HG02884 (cell line): ENCODE measurements around the gene LRRC74A.

Source experiments
- ATAC-seq: cut with Tn5 transposase; IDR thresholded peaks from one replicate; pipeline ENCODE4 v1.9.1; 2021; ENCODE audit warnings: mild to moderate bottlenecking, moderate library complexity; ENCODE audit not compliant: unreplicated experiment

LRRC74A gene

DNA sequence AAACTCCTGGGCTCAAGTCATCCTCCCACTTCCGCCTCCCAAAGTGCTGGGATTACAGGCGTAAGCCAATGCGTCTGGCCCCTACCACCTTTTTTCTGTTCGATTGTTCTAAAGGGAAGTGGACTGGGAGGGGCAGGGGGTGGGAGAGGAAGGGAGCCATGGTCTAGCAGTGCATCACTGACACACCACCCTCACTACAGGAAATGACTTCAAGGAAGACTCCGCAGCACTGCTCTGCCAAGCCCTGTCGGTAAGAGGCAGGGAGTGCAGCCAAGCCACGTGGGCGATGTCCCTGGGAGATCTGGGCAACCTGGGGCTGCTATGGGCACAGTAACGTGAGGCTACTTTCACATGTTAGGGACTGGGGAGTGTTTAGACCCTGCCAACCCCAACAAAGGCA lies 18.0 kb downstream of the LRRC74A start:
- ATAC-seq: no peak

DNA sequence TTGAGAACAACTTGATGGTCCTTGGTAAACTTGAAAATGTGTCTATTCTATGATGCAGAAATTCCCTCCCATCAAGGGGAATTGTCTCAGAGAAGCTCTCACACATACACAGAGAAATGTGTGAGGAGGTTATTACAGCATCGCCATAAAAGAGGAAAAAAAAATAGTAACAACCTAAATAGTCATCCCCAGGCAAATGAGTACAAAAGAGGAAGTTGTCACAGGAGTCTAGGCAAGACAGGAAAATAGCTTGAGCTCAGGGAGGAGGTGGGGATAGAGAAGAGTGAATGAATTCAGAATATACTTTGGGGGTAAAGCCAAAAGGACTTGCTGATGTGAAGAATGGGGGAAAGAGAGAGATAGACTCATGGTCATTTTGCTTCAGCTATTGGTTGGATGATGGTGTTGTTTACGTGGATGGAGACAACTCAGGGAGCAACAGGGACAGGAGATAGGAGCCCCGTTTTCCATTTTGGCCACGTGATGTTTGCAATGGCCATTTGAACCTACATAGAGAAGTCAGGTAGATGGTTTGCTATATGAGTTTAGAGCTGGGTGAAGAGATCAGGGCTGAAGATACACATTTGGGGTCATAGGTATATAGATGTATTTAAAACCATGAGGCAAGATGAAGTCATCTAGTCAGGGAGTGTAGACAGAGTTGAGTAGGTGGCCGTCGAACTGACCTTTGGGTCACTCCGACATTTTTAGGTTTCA lies 20.3 kb downstream of the LRRC74A start:
- no peak for ATAC-seq

- ATAC-seq: no peak
Observed at GRCh38 chr14:76848879-76849278, 22.7 kb downstream of the LRRC74A start.

DNA sequence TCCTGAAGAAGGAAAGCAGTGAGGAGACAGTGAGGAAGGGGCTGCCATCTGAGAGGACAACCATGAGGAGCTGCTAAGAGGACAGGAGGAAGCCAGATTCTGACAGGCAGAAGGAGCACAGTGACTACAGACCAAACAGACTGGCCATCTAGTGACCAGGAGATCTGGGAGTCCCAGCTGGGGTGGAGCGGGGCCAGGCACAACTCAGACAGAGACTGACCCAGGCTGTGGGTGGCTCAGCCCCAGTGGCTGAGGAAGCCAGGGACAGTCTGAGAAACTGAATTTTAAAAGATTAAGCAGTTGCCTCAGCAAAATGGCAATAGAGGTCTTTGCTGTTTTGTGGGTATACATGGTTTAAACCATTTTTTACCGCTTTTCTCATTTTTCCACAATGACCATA lies 28.9 kb downstream of the LRRC74A start:
- ATAC-seq: no peak

- ATAC-seq: no peak
Observed at GRCh38 chr14:76856769-76857168, 30.6 kb downstream of the LRRC74A start.

DNA sequence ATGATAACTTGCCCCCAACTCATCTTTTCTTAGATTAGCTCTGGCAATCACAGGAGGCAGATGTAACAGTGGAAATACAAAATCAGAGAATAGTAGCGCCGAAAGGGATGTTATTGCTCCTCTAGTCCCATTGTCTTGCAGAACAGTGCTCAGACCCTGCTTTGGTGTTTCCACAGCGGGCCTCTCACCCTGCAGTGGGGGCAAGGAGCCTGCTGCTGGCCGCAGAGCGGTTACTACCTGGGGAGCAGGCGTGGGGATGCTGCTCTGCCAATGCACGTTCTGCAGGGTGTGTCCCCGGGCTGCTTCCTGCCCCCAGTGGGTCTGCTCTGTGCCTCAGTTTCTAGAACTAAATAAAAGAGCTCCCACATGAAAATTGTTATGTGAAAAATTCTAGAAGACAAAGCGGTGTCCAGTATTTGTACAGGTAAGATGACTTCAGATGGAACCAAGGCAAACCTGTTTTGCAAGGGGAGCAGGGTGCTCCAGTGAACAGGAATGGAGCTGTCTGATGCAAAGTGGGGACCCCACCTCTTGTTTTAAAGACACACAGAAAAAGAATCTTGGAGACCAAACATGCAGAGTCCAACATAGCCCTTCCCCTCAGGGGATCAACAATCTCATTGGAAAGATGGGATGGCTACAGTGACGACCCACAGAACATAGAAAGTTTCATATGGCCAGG lies 35.5 kb downstream of the LRRC74A start:
- ATAC-seq: no peak

GRCh38 chr14:76862546-76863282 lies 36.5 kb downstream of the LRRC74A start:
- no peak for ATAC-seq

GRCh38 chr14:76863724-76864407 lies 37.7 kb downstream of the LRRC74A start:
- ATAC-seq: no peak

DNA sequence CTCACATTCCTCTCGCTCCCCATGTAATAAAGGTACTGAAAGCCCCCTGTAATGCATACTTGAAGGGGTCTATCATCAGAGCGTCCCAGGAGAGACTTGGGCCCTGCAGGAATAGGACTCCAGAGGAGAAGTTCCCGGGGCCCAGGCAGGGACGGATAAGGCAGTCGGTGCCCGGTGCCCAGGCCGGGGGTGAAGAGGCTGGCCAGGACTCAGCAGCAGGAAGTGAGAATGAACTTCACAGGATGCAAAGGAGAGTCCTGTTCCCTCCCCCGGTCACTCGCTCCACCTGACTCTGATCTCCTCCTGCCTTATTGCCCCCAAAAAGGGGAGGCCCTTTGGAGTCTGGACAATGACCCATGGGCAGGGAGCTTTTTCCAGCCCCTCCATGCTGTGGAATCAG lies 40.2 kb downstream of the LRRC74A start:
- ATAC-seq: no peak

DNA sequence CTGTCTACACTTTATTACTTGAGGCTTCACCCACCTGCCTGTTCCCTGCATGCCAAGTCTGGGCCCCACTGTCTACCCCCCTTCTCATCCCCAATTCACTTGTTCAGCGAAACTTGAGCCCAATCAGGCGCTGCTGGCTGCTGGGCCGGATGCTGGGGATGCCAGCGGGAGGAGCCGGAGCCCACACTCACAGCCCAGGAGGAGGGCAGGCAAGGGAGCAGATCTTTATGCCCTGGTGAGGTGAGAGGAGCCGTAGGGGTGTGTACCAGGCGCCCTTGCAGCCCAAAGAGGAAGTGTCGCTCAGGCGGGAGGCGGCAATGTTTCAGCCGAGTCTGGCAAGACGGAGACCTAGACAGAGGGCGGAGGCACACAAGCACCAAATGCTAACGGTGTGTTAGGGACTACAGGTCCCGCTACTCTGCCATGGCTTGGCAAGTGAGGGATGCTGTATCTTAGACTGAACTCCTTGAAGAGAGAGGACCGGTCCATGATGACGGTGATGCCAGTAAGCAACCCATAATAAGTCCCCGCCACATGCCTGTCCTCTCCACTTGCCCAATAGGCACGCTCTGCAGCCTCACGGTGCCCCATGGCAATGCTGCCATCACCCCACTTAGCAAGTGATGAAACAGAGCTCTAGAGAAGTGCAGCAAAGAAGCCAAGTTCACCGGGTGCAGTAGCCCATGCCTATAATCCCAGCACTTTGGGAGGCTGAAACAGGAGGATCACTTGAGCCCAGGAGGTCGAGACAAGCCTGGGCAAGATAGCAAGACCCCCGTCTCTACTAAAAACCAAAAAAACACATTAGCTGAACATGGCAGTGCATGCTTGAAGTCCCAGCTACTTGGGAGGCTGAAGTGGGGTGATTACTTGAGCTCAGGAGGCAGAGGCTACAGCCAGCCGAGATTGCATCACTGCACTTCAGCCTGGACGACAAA lies 41.6 kb downstream of the LRRC74A start:
- no peak for ATAC-seq

DNA sequence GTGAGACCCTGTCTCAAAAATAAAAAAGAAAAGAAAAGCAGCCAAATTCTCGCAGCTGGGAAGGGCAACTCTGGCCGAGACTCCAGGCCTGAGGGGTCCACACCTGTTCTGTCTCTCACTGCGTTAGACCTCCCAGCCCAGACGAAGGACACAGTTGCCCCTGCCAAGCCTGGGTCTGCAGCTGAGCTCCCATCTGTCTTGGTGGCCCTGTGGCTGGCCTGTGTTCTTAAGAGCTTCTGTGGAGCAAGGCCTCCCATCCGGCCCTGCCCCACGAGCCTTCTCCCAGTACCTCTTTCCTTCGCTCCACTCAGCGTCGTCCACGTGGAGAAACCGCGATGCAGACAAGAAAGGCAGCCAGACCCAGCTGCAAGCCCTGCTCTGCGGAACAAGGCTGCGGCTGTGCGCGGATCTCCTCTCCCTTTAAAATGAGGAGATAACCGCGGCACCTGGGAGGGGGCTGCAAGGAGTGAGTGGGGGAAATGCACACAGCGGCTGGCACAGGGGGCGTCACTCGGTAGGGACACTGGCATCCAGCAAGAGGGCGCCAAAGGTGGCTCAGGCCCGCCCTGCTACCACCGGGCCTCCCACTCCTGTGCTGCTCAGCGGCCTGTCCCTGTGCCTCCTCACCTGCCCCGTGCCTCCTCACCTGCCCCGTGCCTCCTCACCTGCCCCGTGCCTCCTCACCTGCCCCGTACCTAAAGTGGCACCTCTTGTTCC lies 42.4 kb downstream of the LRRC74A start:
- no peak for ATAC-seq

DNA sequence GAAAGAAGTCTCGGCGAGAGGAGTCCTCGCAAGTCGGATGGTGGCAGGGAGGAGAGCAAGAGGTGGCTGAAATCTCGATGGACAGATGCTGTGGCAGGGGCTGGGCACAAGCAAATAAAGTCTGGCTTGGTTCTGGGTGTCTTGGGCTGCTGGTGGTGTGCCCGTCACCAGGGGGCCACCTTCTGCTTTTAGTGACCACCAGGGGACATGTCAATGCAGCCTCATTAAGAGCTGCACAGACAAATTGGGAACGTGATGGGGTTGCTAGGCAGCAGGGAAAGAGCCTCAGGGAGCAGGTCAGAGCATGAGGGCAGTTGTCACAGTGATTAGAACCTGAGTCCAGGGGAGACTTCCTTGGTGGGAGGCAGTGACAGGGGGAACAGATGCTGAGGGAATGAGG lies 44.0 kb downstream of the LRRC74A start:
- no peak for ATAC-seq

DNA sequence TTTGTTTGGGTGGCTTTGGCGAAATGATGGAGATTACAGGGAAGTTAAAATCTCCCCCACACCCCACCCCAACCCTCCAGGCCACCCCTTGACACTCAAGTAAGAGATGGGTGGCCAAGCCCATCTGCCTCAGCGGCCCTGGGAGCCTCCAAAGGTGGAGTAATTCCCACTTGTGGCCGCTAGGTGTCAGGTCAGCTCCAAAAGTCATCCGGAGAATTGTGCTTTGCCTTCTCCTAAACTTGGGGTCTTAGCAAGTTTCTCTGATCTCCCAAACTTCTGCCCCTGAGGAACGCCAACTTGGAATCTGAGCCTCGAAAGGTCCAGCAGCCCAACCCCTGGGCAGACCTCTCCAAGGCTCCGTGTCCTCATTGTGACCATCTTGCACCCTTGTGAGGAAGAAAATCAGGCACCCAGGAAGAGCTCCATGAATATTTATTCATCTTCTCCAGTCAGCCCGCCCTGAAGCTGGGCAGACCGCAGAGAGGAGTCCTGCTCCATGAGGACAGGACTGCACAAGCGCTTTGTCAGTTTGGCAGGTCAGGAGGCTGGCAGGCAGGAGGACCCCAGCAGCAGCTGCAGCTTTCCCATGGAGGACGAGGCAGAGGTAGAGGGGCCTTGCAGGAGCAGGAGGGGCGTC lies 46.7 kb downstream of the LRRC74A start:
- ATAC-seq: no peak

DNA sequence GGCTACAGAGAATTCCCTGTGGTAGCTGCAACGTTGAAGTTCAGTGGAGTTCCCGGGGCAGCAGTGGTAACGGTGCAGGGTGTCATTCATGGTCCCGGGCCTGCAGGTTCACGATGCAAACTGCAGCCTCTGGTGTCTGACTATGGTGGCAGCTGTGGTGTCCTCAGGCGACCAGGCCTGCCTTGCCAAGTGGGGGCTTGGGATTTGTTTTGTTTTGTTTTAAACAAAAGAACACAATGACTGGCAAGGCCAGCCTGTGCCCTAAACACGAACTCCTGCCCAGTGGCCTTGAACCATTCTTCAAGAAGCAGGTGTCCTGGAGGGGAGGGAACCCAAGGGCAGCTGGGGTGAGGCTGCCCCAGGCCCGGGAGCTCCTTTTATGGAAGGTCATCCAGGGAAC lies 48.5 kb downstream of the LRRC74A start:
- ATAC-seq: no peak

DNA sequence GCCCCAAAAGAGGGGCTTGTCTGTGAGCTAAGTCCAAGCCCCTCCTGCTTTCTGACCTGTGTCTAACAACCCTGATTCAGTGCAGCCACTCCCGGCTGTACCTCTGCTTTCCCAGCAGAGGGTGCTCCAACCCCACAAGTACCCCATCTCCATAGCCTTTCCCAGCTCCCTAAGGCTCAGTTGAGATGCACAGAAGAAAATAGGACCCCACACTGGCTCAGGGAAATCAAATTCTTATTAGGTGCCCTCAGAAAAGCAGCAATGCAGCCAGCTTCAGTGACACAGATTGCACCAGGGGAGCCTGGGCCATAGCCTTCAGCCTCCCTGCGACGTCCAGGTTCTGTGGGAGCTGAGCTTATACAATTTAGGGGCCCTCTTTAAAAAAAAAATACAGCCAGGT lies 49.9 kb downstream of the LRRC74A start:
- no peak for ATAC-seq

DNA sequence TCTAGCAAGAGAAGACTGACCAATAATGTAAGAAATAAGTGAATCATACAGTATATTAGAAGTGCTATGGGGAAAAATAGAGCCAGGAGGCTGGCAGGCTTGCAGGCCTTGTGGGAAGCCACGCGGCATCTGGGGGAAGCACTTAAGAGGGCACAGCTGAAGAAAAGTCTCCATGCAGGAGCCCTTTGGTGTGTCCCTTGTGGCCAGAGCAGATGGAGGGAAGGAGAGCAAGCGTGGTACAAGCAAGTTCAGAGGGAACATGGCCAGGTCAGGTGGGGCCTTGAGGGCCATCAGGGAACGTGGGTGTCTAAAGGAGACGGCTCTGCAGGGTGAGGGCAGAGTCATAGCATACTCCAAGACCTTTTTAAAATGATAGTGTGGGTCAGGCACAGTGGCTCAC lies 51.7 kb downstream of the LRRC74A start:
- no peak for ATAC-seq

- no peak for ATAC-seq
Observed at GRCh38 chr14:76880449-76880848, 54.2 kb downstream of the LRRC74A start.

DNA sequence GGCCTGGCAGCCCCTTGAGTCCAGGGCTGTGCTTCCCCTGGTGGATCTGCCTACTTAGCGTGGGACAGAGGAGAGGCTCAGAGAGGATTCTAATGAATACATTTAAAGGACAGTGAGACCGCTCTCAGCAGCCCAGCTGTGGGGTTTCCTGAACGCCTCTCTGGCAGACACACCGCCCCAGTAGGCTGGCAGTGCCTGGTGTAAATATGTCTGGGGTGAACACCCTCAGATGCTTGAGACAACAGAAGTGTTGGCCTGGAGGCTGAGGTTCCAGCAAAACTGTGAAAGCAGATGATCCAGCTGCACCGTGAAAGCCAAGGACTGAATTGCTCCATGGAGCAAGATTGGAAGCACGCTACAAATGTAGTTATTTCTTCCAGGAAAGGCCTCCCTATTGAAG lies 55.1 kb downstream of the LRRC74A start:
- no peak for ATAC-seq

- no peak for ATAC-seq
Observed at GRCh38 chr14:76882651-76883050, 56.4 kb downstream of the LRRC74A start.
